ENCODE data around the gene COL8A1.

Gene COL8A1

DNA sequence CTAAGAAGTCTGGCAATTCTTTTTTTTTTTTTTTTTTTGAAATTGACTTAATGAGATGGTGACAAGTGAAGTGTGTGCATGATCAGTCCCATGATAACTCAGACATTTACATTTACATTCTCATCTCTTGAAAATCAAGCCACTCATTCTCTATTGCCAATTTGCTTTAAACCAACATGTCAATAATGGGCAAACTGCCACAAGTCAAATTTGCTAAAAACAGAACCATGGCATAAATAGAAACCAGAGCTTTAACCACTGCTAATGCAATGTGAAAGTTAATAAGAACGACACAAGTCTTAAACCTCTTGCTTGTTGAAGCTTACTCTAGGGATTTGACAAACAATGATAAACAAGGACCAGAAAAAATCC lies 12.0 kb upstream of the COL8A1 start:
- H3K9me3 ChIP-seq (ENCODE audit: insufficient read depth, low read length) = no peaks in the 10 kb centered on the region
- no peaks in the 10 kb centered on the region for H4K20me1 ChIP-seq (ENCODE audit: insufficient read depth, low read length)
- no peak overlapping the region for H3K4me2 ChIP-seq (ENCODE audit: low read length)
- no peaks in the 10 kb centered on the region for H3K4me1 ChIP-seq (ENCODE audit: low read length)
- no peak overlapping the region for H3K4me3 ChIP-seq (ENCODE audit: low read length)
- no peak overlapping the region for H3K27ac ChIP-seq (ENCODE audit: low read length)
- no peaks in the 10 kb centered on the region for H3K27me3 ChIP-seq (ENCODE audit: low read depth, low read length)
- TF ChIP-seq, protein P1, sequence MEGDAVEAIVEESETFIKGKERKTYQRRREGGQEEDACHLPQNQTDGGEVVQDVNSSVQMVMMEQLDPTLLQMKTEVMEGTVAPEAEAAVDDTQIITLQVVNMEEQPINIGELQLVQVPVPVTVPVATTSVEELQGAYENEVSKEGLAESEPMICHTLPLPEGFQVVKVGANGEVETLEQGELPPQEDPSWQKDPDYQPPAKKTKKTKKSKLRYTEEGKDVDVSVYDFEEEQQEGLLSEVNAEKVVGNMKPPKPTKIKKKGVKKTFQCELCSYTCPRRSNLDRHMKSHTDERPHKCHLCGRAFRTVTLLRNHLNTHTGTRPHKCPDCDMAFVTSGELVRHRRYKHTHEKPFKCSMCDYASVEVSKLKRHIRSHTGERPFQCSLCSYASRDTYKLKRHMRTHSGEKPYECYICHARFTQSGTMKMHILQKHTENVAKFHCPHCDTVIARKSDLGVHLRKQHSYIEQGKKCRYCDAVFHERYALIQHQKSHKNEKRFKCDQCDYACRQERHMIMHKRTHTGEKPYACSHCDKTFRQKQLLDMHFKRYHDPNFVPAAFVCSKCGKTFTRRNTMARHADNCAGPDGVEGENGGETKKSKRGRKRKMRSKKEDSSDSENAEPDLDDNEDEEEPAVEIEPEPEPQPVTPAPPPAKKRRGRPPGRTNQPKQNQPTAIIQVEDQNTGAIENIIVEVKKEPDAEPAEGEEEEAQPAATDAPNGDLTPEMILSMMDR (IDR thresholded peaks at IDR 0.05; ENCODE audit: low read depth, low read length) = no peak
- no peak for TF ChIP-seq EZH2phosphoT487 (IDR thresholded peaks at IDR 0.05; ENCODE audit: low read depth)
- H3K79me2 ChIP-seq (ENCODE audit: low read length) = no peaks in the 10 kb centered on the region
- H2AFZ ChIP-seq (ENCODE audit: low read depth, low read length) = no peak overlapping the region
- no peaks in the 10 kb centered on the region for H3K36me3 ChIP-seq (replicated peaks; ENCODE audit: low read depth, low read length)
- no peak overlapping the region for H3K9ac ChIP-seq (ENCODE audit: low read length)

DNA sequence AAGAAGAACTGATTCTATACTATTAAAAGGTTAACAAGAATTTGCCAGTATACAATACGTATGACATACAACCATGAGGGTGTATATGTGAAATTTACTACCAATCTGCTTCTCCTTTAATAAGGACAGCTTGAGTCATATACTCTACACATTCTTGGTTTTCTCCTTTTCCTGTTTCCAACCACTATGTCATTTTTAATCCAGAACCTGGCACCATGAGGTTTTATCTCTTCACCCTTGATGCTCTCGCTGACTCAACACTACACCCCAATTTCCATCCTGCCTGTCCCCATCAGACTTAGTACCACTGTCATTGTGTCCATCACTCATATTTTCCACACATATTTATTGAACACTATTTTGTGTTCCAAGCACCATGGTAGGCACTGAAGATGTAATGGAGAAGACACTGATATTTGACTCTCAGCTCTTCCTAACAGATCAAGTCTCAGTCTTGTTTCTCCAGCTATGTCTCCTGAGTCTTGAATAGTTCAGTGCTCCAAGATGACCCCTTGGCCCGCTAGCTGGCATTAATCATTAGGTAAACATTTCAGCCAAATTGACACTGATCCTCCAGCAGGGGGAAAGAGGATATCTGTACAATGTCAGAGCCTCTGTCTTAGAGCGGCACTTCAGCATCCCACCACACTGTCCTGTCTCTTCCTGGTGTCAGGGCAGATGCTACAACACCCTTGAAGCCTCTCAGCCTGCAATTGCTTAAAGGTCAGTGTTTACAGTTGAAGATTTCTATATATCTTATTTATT lies 11.2 kb upstream of the COL8A1 start:
- no peak for TF ChIP-seq EZH2phosphoT487 (IDR thresholded peaks at IDR 0.05; ENCODE audit: low read depth)
- TF ChIP-seq, protein P1 (IDR thresholded peaks at IDR 0.05; ENCODE audit: low read depth, low read length) = no peak
- Histone ChIP-seq H3K36me3 (replicated peaks; ENCODE audit: low read depth, low read length) (no peaks in the 10 kb centered on the region), H2AFZ (ENCODE audit: low read depth, low read length) (no peak overlapping the region), H3K79me2 (ENCODE audit: low read length) (no peaks in the 10 kb centered on the region), H3K4me2 (ENCODE audit: low read length) (no peak overlapping the region), H4K20me1 (ENCODE audit: insufficient read depth, low read length) (no peaks in the 10 kb centered on the region), H3K9ac (ENCODE audit: low read length) (no peak overlapping the region), H3K4me1 (ENCODE audit: low read length) (no peaks in the 10 kb centered on the region), H3K9me3 (ENCODE audit: insufficient read depth, low read length) (no peaks in the 10 kb centered on the region), H3K27ac (ENCODE audit: low read length) (no peak overlapping the region), H3K4me3 (ENCODE audit: low read length) (no peak overlapping the region), H3K27me3 (ENCODE audit: low read depth, low read length) (no peaks in the 10 kb centered on the region)

DNA sequence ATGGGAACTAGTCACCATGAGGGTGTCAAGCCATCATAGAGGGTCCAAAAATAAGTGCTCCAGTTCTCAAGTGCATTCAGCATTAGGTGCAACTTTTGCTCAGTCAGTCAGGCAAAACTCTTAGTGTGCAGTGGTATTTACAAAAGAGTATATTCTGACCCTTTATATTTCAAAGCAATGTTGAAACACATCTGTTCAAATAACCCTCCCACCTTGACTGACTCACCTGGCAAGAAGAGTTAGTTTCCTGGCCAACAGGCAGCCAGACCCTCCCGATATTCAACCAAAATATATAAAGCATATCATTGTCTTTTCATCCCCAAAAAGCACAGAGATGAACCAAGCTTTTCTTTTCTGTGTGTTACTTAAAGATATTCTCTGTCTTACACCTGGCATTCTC lies 7.6 kb upstream of the COL8A1 start:
- Histone ChIP-seq H3K4me3 (ENCODE audit: low read length) (no peak overlapping the region), H3K27me3 (ENCODE audit: low read depth, low read length) (no peaks in the 10 kb centered on the region), H3K4me1 (ENCODE audit: low read length) (no peaks in the 10 kb centered on the region), H3K9ac (ENCODE audit: low read length) (no peak overlapping the region), H3K36me3 (replicated peaks; ENCODE audit: low read depth, low read length) (no peaks in the 10 kb centered on the region), H4K20me1 (ENCODE audit: insufficient read depth, low read length) (no peaks in the 10 kb centered on the region), H3K79me2 (ENCODE audit: low read length) (no peaks in the 10 kb centered on the region), H3K27ac (ENCODE audit: low read length) (no peak overlapping the region), H3K9me3 (ENCODE audit: insufficient read depth, low read length) (no peaks in the 10 kb centered on the region), H2AFZ (ENCODE audit: low read depth, low read length) (no peak overlapping the region), H3K4me2 (ENCODE audit: low read length) (no peak overlapping the region)
- TF ChIP-seq EZH2phosphoT487 (IDR thresholded peaks at IDR 0.05; ENCODE audit: low read depth) = no peak
- TF ChIP-seq, protein P1 (IDR thresholded peaks at IDR 0.05; ENCODE audit: low read depth, low read length) = no peak

DNA sequence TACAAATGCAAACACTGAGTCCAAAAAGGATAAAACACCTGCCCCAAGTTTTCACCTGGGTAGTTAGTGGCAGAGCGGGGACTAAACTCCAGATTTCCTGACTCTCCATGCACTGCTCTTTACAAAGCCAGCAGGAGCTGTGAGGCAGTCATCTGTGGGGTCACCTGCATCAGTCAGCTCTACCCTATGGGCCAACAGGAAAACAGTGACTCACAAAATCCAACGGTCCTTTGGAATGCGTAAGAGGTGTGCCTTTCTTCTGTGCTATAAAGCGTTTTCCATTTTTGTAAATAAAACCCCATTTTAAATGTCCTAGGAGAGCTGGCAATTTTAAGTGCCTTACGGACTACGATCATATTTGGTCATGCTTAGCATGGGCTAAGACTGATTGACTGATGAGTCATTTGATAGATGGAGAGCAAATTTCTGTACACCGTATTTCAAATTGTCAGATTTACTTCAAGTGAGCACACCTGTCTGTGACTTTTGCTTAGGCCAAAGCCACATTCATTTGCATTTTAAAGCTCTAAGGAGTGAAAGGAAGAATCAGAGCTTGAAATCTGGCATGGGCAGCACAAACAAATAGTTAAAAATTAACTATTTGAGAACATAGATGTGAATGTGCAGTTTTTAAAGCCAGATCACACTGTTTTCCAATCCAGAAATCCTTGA lies 4.4 kb upstream of the COL8A1 start:
- Histone ChIP-seq H3K79me2 (ENCODE audit: low read length) (no peaks in the 10 kb centered on the region), H3K36me3 (replicated peaks; ENCODE audit: low read depth, low read length) (no peaks in the 10 kb centered on the region), H4K20me1 (ENCODE audit: insufficient read depth, low read length) (no peaks in the 10 kb centered on the region), H3K4me3 (ENCODE audit: low read length) (no peak overlapping the region), H2AFZ (ENCODE audit: low read depth, low read length) (no peak overlapping the region), H3K9ac (ENCODE audit: low read length) (no peak overlapping the region), H3K27me3 (ENCODE audit: low read depth, low read length) (no peaks in the 10 kb centered on the region), H3K4me2 (ENCODE audit: low read length) (no peak overlapping the region), H3K27ac (ENCODE audit: low read length) (no peak overlapping the region), H3K4me1 (ENCODE audit: low read length) (no peaks in the 10 kb centered on the region), H3K9me3 (ENCODE audit: insufficient read depth, low read length) (no peaks in the 10 kb centered on the region)
- TF ChIP-seq, protein P1 (IDR thresholded peaks at IDR 0.05; ENCODE audit: low read depth, low read length) = no peak
- TF ChIP-seq EZH2phosphoT487 (IDR thresholded peaks at IDR 0.05; ENCODE audit: low read depth) = no peak
